ENCODE results near the gene PRPF40A.

PRPF40A gene

GRCh38 chr2:152717228-152718075, at the start of gene PRPF40A:
TSS of gene PRPF40A (minus strand) at chr2:152717461. CDS start at chr2:152717439, 22 bp downstream.
- TF ChIP-seq GATA2 (IDR thresholded peaks at IDR 0.05; ENCODE audit: low read depth, low read length) (no peak), GATA3 (IDR thresholded peaks at IDR 0.05; ENCODE audit: low read depth, low read length) (no peak)

- TF ChIP-seq GATA2 (IDR thresholded peaks at IDR 0.05; ENCODE audit: low read depth, low read length), result no peak
- no peak for TF ChIP-seq GATA3 (IDR thresholded peaks at IDR 0.05; ENCODE audit: low read depth, low read length)
Observed at GRCh38 chr2:152766928-152767327, 49.7 kb upstream of the PRPF40A start.

GRCh38 chr2:152763651-152764050, 46.4 kb upstream of the PRPF40A start:
- TF ChIP-seq GATA2 (IDR thresholded peaks at IDR 0.05; ENCODE audit: low read depth, low read length), result no peak
- no peak for TF ChIP-seq GATA3 (IDR thresholded peaks at IDR 0.05; ENCODE audit: low read depth, low read length)

- TF ChIP-seq GATA3 (IDR thresholded peaks at IDR 0.05; ENCODE audit: low read depth, low read length) (no peak), GATA2 (IDR thresholded peaks at IDR 0.05; ENCODE audit: low read depth, low read length) (no peak)
Observed at GRCh38 chr2:152762202-152762601, 44.9 kb upstream of the PRPF40A start.

- TF ChIP-seq GATA3 (IDR thresholded peaks at IDR 0.05; ENCODE audit: low read depth, low read length) (no peak), GATA2 (IDR thresholded peaks at IDR 0.05; ENCODE audit: low read depth, low read length) (no peak)
Observed at GRCh38 chr2:152761214-152761613, 44.0 kb upstream of the PRPF40A start.

GRCh38 chr2:152759290-152760072, 42.2 kb upstream of the PRPF40A start:
- TF ChIP-seq GATA3 (IDR thresholded peaks at IDR 0.05; ENCODE audit: low read depth, low read length) (no peak), GATA2 (IDR thresholded peaks at IDR 0.05; ENCODE audit: low read depth, low read length) (no peak)

- TF ChIP-seq GATA3 (IDR thresholded peaks at IDR 0.05; ENCODE audit: low read depth, low read length) (no peak), GATA2 (IDR thresholded peaks at IDR 0.05; ENCODE audit: low read depth, low read length) (no peak)
Observed at GRCh38 chr2:152755029-152755428, 37.8 kb upstream of the PRPF40A start.

GRCh38 chr2:152743002-152743401, 25.7 kb upstream of the PRPF40A start:
- TF ChIP-seq GATA2 (IDR thresholded peaks at IDR 0.05; ENCODE audit: low read depth, low read length), result no peak
- no peak for TF ChIP-seq GATA3 (IDR thresholded peaks at IDR 0.05; ENCODE audit: low read depth, low read length)

- TF ChIP-seq GATA2 (IDR thresholded peaks at IDR 0.05; ENCODE audit: low read depth, low read length), result no peak
Observed at GRCh38 chr2:152740743-152741328, 23.6 kb upstream of the PRPF40A start.

- TF ChIP-seq GATA2 (IDR thresholded peaks at IDR 0.05; ENCODE audit: low read depth, low read length) (no peak), GATA3 (IDR thresholded peaks at IDR 0.05; ENCODE audit: low read depth, low read length) (no peak)
Observed at GRCh38 chr2:152738438-152738837, 21.2 kb upstream of the PRPF40A start.

- TF ChIP-seq GATA2 (IDR thresholded peaks at IDR 0.05; ENCODE audit: low read depth, low read length) (no peak), GATA3 (IDR thresholded peaks at IDR 0.05; ENCODE audit: low read depth, low read length) (no peak)
Observed at GRCh38 chr2:152730591-152731333, 13.5 kb upstream of the PRPF40A start.

- no peak for TF ChIP-seq GATA2 (IDR thresholded peaks at IDR 0.05; ENCODE audit: low read depth, low read length)
- TF ChIP-seq GATA3 (IDR thresholded peaks at IDR 0.05; ENCODE audit: low read depth, low read length), result no peak
Observed at GRCh38 chr2:152729844-152730243, 12.6 kb upstream of the PRPF40A start.

- TF ChIP-seq GATA2 (IDR thresholded peaks at IDR 0.05; ENCODE audit: low read depth, low read length), result no peak
- TF ChIP-seq GATA3 (IDR thresholded peaks at IDR 0.05; ENCODE audit: low read depth, low read length), result no peak
Observed at GRCh38 chr2:152723918-152724317, 6.7 kb upstream of the PRPF40A start.

GRCh38 chr2:152720794-152721193, 3.5 kb upstream of the PRPF40A start:
- no peak for TF ChIP-seq GATA2 (IDR thresholded peaks at IDR 0.05; ENCODE audit: low read depth, low read length)
- TF ChIP-seq GATA3 (IDR thresholded peaks at IDR 0.05; ENCODE audit: low read depth, low read length), result no peak
